Stomach (tissue), 4 donors: ENCODE data around the gene LGI1.

Source experiments
- POLR2AphosphoS5 ChIP-seq, 3 donors: sonication (generic); formaldehyde crosslinking; IDR thresholded peaks; one replicate each; pipeline ENCODE4 v1.6.1; 2016; ENCODE audit warnings: antibody characterized with exemption in 3 of 3
- TF ChIP-seq, protein P1 (sequence below), 7 experiments: fragments of 450-650 bp in 4 of 7; fragments of 200-600 bp in 3 of 7; sonication (generic) in 3 of 7; IDR thresholded peaks; one replicate each; pipeline ENCODE4 v1.5.1; 2016 to 2019; ENCODE audit warnings: antibody characterized with exemption in 7 of 7, control low read depth in 2 of 7, mild to moderate bottlenecking in 1 of 7

DNA sequence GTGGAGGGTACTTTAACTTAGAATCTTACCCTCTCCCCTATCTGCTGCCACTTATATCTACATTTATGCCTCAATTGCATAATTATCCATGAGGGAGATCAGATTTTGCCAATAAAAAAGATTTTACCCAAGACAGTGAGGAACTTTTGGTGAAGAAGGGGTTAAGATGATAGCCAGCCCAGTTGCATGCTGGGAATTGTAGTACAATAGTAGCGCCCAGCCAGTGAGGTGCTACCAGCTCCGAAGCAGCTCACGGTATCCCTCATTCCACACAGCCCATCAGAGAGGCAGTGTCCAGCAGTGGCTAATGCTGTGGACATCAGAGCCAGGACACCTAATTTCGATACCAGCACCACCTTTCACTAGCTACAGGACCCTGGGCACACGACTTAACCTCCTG is 5.9 kb upstream of the LGI1 start:
- TF ChIP-seq POLR2AphosphoS5 (IDR thresholded peaks at IDR 0.05), result no peak
- TF ChIP-seq, protein P1, sequence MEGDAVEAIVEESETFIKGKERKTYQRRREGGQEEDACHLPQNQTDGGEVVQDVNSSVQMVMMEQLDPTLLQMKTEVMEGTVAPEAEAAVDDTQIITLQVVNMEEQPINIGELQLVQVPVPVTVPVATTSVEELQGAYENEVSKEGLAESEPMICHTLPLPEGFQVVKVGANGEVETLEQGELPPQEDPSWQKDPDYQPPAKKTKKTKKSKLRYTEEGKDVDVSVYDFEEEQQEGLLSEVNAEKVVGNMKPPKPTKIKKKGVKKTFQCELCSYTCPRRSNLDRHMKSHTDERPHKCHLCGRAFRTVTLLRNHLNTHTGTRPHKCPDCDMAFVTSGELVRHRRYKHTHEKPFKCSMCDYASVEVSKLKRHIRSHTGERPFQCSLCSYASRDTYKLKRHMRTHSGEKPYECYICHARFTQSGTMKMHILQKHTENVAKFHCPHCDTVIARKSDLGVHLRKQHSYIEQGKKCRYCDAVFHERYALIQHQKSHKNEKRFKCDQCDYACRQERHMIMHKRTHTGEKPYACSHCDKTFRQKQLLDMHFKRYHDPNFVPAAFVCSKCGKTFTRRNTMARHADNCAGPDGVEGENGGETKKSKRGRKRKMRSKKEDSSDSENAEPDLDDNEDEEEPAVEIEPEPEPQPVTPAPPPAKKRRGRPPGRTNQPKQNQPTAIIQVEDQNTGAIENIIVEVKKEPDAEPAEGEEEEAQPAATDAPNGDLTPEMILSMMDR (IDR thresholded peaks at IDR 0.05), result no peak
